Stimulated activated naive CD4-positive, alpha-beta T cell (primary cell): Measurements from ENCODE around the gene FOXP4.
A peak's percentile ranks its signal among the peaks of the same experiment; 100 is the strongest.

ENCODE experiments used
- DNase-seq, 6 experiments: peaks; one replicate each; lab custom pipeline; 2025; lab: John Stamatoyannopoulos, UW

Gene FOXP4

GRCh38 chr6:41625442-41625841 is 79.3 kb downstream of the FOXP4 start:
- peak in 1 of 6 experiments; percentile 32 for DNase-seq

DNA sequence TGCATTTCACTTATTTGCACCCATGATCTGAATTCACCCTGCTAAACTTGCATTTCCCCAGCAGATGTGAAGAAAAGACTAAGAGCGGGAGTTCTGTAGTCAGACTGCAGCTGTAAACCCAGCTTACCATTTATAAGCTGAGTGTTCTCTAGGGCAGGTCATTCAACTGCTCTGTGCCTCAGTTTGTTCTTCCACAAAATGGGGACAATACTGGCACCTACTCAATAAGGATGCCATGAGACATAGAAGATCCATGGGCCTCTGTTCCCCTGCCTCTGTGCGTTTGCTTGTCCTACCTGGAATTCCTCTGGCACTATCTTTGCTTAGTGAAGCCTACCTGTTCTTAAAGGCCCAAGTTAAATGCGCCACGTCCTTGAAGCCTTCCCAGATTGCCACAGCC is 79.8 kb downstream of the FOXP4 start:
- no peak for DNase-seq

GRCh38 chr6:41626917-41627316 is 80.7 kb downstream of the FOXP4 start:
- no peak for DNase-seq

DNA sequence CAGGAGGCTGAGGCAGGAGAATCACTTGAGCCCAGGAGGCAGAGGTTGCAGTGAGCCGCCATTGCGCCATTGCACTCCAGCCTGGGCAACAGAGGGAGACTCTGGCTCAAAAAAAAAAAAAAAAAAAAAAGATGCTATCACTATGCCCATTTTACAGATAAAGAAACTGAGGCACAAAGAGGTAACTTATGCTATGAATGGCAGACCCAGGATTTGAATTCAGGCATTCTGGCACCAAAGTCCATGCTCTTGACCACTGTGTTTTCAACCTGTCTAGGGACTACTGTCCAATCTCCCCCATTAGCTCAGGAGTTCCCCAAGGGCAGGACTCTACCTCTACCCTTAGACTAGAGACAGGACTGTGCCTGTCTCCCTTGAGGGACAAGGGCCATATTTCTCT is 82.9 kb downstream of the FOXP4 start:
- DNase-seq, result no peak

DNA sequence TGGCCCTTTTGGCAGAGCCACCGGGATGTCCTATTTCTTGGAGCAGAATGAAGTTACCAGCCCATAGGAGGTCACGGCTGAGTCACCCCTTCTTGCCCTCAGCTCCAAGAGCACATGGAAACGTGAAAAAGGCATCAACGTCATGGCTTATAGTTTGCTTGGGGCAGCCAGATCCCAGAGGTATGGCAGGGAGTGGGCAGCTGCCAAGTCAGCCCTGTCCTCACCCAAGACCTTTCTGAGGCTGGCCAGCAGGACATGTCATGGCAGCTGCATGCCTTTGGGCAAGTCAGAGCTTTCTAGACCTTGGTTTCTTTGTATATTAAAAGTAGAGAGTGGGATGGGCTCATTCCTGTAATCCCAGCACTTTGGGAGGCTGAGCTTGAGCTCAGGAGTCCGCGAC is 83.9 kb downstream of the FOXP4 start:
- DNase-seq, result no peak

GRCh38 chr6:41630946-41631345 is 84.8 kb downstream of the FOXP4 start:
- DNase-seq, result no peak

DNA sequence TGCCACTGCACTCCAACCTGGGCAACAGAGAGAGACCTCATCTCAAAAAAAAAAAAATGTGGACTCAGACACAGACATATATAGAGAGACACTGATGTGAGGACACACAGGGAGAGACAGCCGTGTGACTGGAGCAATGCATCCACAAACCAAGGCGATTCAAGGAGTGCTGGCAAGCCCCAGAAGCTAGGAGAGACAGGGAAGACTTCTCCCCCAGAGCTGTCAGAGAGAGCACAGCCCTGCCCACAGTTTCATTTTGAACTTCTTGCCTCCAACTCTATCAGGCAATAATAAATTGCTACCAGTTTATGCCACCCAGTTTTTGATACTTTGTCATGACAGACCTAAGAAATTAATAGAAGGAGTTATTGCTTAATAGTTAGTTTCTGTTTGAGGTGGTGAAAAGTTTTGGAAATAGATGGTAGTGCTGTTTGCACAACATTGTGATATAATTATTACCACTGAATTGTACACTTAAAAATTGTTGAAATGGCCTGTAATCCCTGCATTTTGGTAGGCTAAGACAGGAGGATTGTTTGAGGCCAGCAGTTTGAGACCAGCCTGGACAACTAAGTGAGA is 87.0 kb downstream of the FOXP4 start:
- no peak for DNase-seq

DNA sequence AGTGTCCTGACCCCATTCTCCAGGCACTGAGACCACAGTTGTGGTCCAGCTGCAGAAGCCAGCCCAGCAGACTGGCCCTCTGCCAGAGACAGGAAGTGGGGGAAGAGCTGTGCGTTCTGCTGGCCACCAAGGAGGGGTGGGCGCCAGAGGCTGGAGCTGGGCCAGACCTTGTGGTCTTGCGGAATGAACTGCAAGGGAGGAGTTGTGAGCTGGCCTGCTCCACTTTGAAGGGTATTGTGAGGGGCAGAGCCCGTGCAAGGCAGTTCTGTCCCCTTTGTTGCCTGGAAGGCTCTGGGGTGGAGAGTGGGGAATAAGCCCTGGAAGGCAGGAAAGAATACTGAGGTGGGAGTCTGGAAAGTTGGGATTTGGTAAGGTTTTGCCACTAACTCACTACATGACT is 88.5 kb downstream of the FOXP4 start:
- no peak for DNase-seq

DNA sequence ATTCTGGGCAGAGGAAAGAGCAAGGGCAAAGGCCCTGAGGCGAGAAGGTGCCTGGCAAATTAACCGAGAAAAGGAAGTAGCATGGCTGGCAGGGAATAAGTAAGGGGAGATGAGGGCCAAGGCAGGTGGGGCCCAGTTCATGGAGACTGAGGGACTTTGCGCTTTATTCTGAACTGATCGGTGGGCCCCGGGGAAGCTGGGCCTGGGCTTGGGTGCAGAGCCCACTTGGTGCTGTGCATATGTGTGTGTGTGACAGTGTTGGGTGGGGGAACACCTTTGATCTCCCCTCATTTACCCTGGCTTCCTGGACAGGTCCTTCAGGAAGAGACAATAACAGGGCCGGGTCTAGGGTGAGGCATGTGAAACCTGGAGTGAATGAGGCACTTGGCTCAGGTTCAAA is 89.2 kb downstream of the FOXP4 start:
- DNase-seq, result no peak

DNA sequence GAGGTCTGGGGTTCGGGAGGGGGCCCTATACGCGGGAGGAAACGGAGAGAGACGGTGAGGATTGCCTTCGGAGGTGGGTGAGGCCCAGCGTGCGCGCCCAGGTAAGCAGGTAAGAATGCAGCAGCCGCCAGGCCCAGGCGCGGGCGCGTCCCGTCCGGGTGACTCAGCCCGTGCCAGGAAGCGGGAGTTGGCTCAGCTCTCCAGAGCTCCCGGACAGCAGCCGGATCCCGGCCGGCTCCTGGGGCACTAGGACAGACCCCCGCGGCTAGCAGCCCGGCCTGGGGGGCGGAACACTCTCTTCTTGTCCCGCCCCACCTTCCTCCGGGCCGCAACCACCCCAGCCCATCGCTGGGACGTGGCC is 90.6 kb downstream of the FOXP4 start:
- DNase-seq, result no peak

- DNase-seq, result no peak
Observed at GRCh38 chr6:41637194-41638001, 91.2 kb downstream of the FOXP4 start.

GRCh38 chr6:41638002-41638934 is 92.1 kb downstream of the FOXP4 start, which contains the start of gene MDFI:
Gene MDFI, plus strand, starts transcription at chr6:41638468. Its CDS starts 282 bp downstream, at chr6:41638750.
- DNase-seq, result no peak

DNA sequence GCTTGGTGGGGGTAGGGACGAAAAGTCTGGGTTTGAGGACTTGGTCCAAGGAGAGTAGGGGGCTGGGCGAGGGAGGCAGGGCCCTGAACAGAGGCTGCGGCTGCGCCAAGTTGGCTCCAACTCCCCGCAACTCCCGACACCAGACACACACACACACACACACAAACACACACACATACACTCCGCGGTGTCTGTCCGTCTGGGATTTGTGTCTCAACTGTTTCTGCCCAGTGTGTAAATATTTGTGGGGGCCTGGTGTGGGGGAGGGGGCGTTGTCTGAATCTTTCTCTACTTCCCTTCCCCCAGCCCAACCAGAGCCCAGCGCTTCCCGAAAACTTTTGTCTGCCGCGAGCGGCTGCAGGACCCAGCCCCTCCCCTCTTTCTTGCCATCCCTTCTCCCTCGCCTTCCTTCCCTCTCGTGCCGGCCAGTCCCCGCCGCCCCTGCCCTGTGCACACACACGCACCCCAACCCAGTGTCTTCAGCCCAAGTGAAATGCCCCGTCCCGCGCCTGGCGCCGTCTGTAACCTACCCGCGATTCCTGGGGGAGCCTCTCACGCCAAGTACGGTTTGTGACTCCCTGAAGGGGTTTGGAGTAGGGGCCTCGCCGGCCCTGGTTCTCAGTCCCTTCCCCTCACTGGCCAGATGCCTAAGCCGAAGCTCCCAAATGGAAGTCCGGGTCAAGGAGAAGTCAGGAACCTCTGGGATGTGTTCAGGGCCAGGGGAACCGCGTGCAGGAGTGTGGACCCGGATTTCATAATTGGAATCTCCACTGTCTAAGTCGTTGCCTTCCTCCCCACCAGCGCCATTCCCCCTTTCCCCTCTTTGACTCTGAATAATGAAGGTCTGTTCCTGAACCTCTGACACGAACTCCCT is 93.0 kb downstream of the FOXP4 start:
- DNase-seq, result no peak

- DNase-seq, result no peak
Observed at GRCh38 chr6:41639809-41640371, 93.7 kb downstream of the FOXP4 start.

- no peak for DNase-seq
Observed at GRCh38 chr6:41640426-41640825, 94.2 kb downstream of the FOXP4 start.

GRCh38 chr6:41641352-41641925 is 95.3 kb downstream of the FOXP4 start:
- no peak for DNase-seq

- no peak for DNase-seq
Observed at GRCh38 chr6:41642090-41642959, 96.1 kb downstream of the FOXP4 start.

- no peak for DNase-seq
Observed at GRCh38 chr6:41642960-41643898, 97.0 kb downstream of the FOXP4 start.

DNA sequence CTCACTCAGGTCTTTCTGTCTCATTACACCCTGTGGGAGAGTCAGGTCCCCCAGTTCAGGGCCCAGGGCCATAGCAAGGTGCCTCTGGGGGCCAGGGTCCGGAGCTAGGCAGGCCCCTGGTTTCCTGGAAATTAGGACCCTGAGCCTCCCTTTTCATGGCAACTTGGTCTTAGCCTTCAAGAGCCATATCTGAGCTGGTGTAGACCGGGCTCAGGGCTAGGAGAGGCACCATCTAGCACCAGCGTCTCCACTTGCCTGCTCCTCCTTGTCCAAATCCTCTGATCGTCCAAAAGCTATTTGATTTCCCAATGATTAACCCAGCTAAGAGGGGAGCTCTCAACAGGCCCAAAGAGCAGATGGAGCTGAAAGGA is 97.7 kb downstream of the FOXP4 start:
- no peak for DNase-seq
